Ishikawa (cell line): ENCODE results near the gene FIG4.

Experiments
- CREB1 ChIP-seq: IDR thresholded peaks from 2 replicates; pipeline ENCODE4 v1.6.1; 2012; ENCODE audit warnings: low read depth
- EP300 ChIP-seq: IDR thresholded peaks from 2 replicates; pipeline ENCODE4 v1.6.1; 2012; ENCODE audit warnings: borderline replicate concordance
- NFIC ChIP-seq: IDR thresholded peaks from 2 replicates; pipeline ENCODE4 v1.6.1; 2012
- RAD21 ChIP-seq: IDR thresholded peaks from 2 replicates; pipeline ENCODE4 v1.6.1; 2012; ENCODE audit warnings: low read depth
- TAF1 ChIP-seq: IDR thresholded peaks from 2 replicates; pipeline ENCODE4 v1.6.1; 2012; ENCODE audit warnings: low read depth, mild to moderate bottlenecking
- TCF12 ChIP-seq: IDR thresholded peaks from 2 replicates; pipeline ENCODE4 v1.6.1; 2012; ENCODE audit warnings: low read depth
- TEAD4 ChIP-seq: IDR thresholded peaks from 2 replicates; pipeline ENCODE4 v1.6.1; 2012
- YY1 ChIP-seq: IDR thresholded peaks from 2 replicates; pipeline ENCODE4 v1.6.1; 2012; ENCODE audit warnings: low read depth
- TF ChIP-seq, protein P1 (sequence below): IDR thresholded peaks from 2 replicates; pipeline ENCODE4 v1.6.1; 2012
- TF ChIP-seq, protein P2 (sequence below): IDR thresholded peaks from 2 replicates; pipeline ENCODE4 v1.6.1; 2012; ENCODE audit warnings: low read depth, mild to moderate bottlenecking

DNA sequence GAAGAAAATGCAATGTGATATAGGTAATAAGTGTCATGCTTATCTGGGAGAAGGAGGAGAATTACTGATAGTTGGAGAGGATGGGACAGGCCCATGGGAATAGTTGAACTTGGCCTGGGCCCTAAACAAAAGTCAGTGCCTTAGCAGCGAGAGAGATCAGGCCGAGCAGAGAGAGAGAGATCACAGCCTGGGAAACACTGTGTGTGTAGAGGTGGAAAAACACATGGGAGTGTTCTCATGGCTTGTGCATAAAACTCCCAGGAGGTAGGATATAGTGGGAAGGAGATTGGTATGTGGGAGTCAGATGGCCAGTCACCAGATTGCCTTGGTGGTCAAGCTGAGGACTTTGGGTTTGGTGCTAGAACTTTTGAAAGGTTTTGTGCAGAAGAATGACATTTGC is 47.6 kb downstream of the FIG4 start:
- TF ChIP-seq RAD21 (no peak), TAF1 (no peak), YY1 (no peak), EP300 (no peak), TEAD4 (no peak), CREB1 (no peak), NFIC (no peak), TCF12 (no peak)
- TF ChIP-seq, protein P1, sequence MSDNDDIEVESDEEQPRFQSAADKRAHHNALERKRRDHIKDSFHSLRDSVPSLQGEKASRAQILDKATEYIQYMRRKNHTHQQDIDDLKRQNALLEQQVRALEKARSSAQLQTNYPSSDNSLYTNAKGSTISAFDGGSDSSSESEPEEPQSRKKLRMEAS, result no peak
- TF ChIP-seq, protein P2, sequence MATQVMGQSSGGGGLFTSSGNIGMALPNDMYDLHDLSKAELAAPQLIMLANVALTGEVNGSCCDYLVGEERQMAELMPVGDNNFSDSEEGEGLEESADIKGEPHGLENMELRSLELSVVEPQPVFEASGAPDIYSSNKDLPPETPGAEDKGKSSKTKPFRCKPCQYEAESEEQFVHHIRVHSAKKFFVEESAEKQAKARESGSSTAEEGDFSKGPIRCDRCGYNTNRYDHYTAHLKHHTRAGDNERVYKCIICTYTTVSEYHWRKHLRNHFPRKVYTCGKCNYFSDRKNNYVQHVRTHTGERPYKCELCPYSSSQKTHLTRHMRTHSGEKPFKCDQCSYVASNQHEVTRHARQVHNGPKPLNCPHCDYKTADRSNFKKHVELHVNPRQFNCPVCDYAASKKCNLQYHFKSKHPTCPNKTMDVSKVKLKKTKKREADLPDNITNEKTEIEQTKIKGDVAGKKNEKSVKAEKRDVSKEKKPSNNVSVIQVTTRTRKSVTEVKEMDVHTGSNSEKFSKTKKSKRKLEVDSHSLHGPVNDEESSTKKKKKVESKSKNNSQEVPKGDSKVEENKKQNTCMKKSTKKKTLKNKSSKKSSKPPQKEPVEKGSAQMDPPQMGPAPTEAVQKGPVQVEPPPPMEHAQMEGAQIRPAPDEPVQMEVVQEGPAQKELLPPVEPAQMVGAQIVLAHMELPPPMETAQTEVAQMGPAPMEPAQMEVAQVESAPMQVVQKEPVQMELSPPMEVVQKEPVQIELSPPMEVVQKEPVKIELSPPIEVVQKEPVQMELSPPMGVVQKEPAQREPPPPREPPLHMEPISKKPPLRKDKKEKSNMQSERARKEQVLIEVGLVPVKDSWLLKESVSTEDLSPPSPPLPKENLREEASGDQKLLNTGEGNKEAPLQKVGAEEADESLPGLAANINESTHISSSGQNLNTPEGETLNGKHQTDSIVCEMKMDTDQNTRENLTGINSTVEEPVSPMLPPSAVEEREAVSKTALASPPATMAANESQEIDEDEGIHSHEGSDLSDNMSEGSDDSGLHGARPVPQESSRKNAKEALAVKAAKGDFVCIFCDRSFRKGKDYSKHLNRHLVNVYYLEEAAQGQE, result no peak
